ENCODE data around the gene CYSRT1.
"Not testable (repeated sequence)": the region's sequence is repeated elsewhere in the genome, so short reads cannot be mapped to it uniquely, and the experiment has no call there.

Gene CYSRT1

DNA sequence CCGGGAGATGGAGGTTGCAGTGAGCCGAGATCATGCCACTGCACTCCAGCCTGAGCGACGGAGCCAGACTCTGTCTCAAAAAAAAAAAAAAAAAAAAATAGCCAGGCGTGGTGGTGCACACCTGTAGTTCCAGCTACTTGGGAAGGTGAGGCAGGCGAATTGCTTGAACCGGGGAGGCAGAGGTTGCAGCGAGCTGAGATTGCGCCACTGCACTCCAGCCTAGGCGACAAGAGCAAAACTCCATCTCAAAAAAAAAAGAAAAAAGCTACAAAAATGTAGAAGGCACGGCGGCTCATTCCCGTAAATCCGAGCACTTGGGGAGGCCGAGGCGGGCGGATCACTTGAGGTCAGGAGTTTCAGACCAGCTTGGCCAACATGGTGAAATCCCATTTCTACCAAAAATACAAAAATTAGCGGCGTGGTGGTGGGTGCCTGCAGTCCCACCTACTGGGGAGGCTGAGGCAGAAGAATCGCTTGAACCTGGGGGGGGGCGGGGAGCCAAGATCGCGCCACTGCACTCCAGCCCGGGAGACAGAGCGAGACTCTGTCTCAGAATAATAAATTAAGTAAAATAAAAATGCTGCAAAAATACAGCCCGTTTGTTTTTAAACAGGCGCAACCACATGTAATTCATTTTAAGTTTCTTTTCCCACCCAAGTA, 14.7 kb downstream of the CYSRT1 start:
- not testable (repeated sequence) for DNase-seq

DNA sequence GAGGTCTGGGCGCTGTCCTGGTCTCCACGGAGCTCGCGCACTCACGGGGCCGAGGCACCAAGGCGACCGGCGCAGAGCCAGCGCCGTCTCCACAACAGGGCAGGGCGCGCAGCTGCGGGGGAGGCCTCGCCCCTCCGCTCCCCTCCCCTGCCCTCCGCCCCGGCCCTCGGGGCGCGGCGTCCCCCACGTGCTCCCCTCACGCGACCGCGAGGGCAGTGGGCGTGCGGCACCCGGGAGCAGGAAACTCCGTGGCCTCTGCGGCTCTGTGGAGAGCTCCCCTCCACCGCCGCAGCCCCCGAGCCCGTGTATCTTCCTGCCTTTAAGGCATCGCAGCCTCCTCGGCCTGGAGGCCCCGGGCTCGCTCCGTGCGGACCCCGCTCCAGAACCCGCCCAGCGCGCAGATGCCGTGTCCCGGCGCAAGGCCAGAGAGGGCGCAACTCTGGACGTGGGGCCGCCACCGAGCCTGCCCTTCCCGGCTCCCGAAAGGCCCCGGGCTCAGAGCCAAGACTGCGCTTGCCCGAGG, 15.4 kb downstream of the CYSRT1 start:
- DNase-seq: no peak

DNA sequence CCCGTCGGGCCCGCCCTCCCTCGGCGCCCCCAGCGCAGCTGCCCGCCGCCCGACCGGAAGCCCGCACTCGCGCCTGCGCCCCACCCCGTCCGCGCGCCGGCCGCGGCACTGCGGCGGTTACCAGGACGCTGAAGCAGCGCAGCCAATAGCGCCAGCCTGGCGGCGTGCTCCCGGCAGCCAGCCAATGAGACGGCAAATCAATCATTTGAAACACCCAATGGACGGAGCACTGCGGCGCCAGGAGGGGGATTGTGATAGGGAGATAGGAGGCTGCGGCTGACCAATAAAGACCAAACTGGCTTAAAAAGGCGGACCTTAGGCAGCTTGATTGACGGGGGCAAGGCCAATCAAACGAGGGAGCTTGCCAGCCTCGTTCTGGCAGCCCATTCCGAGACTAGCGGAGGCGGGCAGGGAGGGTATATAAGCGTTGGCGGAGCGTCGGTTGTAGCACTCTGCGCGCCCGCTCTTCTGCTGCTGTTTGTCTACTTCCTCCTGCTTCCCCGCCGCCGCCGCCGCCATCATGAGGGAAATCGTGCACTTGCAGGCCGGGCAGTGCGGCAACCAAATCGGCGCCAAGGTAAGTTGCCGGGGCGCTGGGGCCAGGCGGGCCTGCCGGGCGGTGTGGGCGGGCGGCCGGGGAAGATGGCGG, 16.0 kb downstream of the CYSRT1 start, which contains the start of gene TUBB4B:
TSS of gene TUBB4B (plus strand) at position 447 of the 649 bp plus-strand sequence. CDS start at position 521, 74 bp downstream.
- DNase-seq: peak; percentile 97

DNA sequence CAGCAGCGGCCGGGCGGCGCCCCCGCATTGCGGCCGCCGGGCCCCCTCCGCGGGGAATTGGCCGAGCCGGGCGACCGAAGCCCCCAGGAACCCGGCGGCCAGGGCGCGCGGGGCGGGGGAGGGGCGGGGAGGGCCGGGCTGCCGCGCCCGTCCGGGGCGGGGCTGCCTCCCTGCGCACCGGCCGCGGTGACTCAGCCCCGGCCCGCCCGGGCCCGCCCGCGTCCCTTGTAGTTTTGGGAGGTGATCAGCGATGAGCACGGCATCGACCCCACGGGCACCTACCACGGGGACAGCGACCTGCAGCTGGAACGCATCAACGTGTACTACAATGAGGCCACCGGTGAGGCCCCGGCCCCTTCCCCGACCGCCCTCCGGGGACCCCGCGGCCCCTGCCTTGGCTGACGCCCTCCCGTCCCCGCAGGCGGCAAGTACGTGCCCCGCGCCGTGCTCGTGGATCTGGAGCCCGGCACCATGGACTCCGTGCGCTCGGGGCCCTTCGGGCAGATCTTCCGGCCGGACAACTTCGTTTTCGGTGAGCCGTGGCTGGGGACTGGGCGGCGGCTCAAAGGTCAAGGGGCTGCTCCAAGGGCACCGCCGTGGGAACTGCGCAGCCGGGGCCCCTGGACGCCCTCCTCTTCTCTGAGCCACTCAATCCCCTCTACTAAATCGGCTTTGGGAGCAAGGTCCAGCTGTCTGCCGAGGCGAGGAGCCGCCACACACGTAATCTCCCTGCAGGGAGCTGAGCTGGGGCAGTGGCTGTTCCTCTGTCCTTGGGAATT, 16.7 kb downstream of the CYSRT1 start:
- no peak for DNase-seq

DNA sequence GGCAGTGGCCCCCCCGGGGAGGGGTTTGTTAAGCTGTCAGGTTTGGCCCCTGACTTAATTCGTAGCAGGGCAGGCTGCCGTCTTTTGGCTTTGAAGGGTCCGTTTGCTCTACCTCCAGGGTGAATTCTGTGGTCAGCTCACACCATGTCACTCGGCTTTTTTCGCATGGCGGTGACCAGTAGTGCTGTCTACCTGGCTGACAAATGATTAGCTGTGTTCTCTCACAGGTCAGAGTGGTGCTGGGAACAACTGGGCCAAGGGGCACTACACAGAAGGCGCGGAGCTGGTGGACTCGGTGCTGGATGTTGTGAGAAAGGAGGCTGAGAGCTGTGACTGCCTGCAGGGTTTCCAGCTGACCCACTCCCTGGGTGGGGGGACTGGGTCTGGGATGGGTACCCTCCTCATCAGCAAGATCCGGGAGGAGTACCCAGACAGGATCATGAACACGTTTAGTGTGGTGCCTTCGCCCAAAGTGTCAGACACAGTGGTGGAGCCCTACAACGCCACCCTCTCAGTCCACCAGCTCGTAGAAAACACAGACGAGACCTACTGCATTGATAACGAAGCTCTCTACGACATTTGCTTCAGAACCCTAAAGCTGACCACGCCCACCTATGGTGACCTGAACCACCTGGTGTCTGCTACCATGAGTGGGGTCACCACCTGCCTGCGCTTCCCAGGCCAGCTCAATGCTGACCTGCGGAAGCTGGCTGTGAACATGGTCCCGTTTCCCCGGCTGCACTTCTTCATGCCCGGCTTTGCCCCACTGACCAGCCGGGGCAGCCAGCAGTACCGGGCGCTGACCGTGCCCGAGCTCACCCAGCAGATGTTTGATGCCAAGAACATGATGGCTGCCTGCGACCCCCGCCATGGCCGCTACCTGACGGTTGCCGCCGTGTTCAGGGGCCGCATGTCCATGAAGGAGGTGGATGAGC, 17.6 kb downstream of the CYSRT1 start:
- DNase-seq: no peak

DNA sequence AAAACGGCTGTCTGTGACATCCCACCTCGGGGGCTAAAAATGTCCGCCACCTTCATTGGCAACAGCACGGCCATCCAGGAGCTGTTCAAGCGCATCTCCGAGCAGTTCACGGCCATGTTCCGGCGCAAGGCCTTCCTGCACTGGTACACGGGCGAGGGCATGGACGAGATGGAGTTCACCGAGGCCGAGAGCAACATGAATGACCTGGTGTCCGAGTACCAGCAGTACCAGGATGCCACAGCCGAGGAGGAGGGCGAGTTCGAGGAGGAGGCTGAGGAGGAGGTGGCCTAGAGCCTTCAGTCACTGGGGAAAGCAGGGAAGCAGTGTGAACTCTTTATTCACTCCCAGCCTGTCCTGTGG, 18.3 kb downstream of the CYSRT1 start:
- DNase-seq: not testable (repeated sequence)

DNA sequence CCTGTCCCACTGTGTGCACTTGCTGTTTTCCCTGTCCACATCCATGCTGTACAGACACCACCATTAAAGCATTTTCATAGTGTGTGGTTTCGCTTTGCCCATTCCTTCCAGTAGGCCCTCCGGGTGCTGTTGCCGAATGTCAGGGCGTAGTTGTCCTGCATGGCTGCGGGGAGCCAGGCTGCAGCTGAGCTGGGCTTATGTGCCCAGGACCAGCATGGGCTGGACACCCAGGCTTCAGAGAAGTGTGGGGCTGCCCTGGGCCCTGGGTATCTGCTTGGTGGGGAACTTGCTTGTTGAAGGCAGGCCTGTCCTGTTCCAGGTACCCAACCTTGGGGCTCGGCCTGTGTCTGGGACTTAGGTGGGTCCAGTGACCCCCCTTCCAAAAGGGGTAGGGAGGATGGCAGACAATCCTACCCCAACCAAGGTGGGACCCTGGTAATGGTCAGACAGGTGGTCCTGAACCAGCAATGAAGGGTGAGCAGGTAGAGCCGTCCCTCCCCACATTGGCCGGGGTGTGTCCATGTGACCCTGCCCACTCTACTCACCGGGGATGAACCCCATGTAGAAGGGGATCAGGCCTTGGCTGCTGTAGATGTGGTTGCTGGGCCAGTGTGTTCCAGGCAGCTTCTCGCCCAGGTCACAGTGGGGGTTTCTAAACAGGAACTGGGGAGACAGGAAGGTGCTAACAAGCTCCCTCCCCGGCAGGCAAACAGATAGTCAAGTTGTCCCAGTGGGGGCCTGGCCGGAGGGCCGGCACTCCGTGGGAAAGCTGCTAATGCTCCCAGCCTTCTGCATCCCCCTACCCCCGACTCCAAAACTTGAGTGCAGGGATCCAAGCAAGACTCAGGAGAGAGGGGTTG, 18.9 kb downstream of the CYSRT1 start:
- DNase-seq: no peak

DNA sequence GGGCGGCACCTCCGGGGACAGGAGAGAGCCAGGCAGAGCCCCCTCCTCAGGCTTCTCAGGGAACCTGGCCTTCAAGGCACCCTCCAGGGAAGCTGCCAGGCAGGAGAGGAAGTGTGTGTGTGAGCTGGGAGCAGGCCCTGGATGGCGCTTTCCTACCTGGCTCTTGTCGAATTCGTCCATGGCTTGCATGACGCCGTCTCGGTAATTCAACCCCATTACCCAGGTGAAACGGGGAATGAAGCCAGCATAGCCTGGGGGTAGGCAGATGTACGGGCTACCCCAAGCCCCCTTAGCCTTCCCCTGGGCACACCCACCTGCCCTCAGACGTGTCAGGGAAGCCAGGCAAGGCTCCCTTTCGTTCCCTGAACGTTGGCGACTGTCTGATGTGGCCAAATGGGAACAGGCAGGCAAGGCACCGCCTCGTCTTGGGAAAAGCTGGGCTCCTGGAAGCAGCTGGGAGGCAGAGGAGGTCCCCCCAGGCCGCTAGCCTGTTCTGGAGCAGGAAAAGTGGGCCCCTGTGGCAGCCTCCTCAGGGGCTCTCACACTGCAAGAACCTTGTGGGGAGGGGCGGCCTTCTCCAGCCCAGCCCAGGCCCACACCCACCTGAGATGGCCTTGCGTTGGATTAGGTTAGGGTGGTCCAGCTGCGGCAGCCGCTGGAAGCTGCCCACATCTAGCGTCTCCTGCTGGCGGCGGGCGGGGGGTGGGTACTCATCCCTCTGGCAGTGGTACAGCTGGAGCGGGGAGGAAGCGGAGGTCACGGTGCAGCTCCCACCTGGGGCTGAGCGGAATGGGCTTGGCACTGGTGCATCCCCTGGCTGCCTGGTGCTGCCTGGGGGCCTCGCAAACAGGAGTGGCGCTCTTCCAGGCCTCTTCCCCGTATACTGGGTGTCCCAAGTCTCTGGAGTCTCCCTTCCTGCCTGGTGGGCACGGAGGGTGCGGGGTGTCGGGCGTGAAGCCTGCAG, 19.8 kb downstream of the CYSRT1 start:
- DNase-seq: no peak

DNA sequence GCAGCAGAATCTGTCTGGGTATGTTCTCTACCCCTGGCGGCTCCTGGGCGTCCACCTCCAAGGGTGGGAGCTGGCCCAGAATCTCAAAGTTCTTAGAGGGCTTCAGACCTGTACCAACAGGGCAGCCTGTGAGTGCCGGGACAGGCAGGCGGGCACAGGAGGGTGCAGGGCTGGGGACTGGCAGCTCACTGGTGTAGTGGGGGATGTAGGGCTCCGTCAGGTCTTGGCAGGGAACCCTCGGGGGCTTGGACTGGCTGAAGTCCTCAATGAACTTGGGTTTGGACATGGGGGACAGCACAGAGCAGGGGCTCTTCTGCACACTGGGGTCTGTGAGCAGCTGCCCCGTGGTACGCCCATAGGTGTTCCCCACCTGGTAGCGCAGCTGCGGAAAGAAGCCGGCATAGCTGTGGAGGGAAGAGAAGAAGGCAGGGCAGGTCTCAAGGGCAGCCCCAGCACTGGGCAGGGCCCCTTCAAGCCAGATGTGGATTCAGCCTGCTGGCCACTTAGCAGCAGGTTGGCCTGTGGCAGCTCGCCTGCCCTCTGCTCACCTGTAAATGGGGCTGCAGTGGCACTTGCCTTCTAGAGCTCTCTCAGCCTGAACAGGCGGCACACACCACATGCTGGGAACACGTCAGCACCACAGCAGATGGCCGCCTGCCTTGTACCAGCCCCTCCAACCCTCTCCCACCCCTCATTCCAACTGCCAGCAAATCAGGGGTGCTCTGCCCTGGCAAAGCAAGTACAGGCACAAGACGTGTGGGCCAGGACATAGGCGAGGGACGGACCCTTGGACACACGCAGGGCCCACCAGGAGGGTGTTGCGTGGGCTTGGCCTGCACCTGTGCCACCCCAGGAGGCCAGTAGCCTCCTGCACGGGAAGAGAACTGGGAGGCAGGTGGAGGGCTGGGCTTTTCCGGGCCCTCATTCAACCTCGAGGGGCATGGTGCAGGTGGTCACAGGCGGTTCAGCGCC, 20.8 kb downstream of the CYSRT1 start:
- no peak for DNase-seq

DNA sequence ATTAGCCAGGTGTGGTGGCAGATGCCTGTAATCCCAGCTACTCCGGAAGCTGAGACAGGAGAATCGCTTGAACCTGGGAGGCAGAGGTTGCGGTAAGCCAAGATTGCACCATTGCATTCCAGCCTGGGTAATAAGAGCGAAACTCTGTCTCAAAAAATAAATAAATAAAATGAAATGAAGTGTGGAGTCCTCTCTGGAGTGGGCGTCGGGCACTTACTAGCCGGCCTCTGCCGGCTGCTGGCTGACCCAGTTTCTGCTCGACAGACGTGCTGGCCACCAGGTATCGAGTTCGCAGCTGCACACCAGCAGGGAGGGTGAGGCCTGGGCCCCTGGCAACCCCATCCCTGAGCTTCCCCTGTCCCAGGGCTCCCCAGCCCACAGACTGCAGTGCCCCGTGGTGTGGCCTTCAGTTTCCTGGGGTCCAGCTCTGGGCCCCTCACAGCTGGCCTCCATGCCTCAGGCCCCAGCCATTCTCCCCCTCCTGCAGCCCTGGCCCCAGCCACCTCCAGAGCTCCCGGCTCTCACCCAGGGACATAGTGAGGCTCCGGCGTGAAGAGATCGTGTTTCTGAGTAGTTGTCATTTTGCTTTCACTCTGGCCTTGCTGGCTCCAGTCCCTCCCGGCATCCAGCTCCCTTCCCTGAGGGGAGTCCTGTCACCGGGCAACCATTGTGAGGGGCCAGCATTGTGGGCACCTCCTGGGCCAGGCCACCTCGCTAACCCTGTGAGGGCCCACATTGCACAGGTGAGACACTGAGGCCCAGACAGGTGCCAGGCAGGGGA, 22.4 kb downstream of the CYSRT1 start:
- DNase-seq: no peak

DNA sequence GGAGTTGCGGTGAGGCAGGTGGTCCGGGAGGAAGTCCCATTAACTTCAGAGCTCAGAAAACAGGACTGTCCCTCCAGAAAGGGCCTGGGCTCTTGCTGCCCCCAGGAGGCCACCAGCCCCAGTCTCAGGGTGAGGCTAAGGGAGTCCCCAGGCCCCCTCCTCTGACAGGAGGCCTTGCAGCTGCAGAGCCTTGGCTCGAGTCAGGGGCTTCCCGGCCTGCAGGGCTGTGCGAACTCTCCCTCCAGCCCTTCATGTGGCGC, 22.9 kb downstream of the CYSRT1 start:
- DNase-seq: no peak

DNA sequence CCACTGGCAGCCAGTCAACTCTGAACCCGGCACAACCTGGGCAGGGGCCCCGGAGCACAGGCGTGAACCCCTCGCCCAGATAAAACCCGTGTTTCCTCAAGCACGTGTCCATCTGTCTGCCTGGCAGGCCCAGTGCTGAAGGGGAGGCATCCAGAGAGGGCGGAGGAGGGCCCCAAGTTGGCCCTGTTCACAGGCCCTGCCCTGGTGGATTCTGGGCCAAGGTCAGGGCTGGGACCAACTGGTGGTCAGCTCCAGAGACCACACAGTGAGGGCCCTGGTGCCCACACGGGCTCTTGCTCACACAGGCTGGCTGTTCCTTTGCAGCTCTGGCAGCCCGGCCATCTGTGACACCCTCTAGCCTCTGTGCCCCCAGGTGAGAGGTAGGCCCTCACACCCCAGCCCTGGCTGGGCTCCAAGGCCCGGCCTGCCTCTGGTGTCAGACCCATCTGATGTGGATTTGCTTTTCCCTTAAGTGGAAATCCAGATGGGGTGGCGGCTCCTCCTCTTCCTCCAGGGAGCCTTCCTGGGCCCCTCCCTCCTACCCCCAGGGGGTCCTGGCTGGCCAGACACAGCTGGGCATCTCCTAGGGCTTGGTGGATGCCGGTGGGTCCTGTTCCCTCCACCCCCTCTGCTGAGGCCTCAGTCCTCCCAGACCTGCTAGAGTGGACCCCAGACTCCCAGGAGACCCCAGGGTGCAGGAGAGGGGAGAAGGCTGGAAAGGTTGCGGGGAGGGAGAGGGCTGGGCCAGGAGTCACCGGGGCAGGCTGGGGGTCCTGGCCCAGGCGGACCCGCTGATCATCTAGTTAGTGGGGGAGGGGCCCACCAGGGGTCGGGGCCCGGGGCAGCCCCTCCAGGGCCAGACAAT, 25.6 kb downstream of the CYSRT1 start:
- DNase-seq: no peak

DNA sequence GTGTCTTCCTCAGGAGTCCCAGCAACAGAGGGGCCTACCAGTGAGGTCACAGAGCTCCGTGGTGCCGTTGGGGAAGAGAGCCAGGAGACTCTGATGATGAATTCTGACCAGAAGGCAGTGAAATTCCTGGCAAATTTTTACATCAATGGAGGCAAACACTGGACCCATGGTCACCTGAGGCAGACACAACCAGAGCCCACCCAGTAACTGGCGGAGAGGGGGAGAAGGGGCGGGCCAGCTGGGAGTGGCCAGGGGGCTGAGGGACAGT, 26.2 kb downstream of the CYSRT1 start, which contains the start of gene STPG3:
TSS of gene STPG3 (plus strand) at position 93 of the 268 bp plus-strand sequence. CDS start at position 94, 1 bp downstream.
- no peak for DNase-seq

DNA sequence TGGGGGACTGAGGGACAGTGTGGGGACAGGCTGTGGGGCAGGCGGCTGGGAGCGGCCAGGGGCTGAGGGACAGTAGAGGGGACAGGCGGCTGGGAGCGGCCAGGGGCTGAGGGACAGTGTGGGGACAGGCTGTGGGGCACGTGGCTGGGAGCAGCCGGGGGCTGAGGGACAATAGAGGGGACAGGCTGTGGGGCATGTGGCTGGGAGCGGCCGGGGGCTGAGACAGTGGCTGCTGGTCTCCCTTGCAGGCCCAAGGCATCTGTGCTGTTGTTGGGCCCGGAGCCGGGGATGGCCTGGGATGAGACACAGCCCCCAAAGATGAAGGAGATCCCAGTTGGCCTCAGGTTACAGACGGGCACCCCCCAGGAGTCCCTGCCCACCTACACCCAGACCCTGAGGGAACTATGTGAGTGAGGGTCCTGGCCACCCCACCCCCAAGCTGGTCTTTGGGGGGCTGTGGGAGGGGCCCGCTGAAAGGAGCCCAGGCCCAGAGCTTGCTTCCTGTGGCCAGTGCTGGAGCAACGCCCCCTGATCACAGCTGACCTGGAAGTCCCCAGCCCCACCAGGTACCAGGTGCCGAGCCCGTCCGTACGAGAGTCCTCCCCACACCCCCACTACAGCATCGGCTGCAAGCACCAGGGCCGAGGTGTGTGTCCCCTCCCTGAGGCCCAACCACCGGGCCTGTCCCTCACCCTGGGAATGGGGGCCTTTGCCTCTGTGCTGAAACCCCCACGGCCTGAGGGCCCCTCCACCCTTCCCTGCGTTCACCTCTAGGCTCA, 26.7 kb downstream of the CYSRT1 start:
- DNase-seq: no peak

DNA sequence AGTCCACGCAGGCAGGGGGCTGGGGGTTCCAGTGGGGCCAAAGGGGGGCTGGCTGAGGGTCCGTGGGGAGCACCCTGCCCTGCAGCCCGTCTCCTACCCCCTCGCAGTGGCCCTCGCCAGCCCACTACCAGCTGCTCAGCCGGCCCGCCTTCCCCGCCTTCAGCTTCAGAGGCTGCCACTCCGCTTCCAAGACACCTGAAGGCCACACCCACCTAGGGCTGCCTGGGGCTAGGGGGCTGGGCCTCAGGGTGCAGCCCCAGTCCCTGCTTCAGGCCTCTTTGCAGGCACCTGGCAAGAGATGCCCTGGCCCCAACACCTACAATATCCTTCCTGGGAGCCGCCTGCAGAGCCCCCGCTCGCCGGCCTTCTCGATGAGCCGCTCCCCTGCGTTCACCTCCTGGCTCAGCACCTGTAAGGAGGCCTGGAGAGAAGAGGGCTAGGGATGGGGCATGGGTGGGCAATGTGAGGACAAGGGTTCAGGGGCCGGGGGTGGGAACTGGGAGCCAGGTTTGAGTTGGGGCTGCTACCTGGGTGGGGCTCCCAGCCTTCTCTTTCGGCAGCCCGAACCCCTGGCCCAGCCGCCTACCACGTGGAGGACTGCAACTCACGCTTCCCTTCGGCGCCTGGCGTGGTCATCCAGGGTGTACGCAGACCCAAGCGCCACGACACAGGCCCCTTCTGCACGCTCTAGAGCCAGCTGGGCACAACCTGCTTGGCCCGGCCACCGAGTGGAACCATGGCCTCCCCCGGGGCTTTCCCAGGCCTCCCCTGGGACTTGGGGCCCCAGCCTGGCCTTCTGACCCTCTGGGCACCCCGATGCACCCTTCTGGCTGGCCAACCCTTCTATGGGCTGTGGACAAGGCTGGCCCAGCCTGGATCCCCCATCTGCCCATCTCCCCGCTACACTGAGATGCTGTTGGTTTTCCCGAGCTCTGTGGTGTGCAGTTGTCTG, 27.9 kb downstream of the CYSRT1 start:
- DNase-seq: no peak

All from GOT3 (cell line).